ENCODE measurements around the gene MDN1.
"Not testable (repeated sequence)": the region's sequence is repeated elsewhere in the genome, so short reads cannot be mapped to it uniquely, and the experiment has no call there.

MDN1 gene

GRCh38 chr6:89644864-89645263 lies 174.7 kb downstream of the MDN1 start:
- DNase-seq, result no peak

GRCh38 chr6:89643406-89643805 lies 176.2 kb downstream of the MDN1 start:
- no peak for DNase-seq

- no peak for DNase-seq
Observed at GRCh38 chr6:89642956-89643355, 176.6 kb downstream of the MDN1 start.

GRCh38 chr6:89641581-89641980 lies 178.0 kb downstream of the MDN1 start:
- DNase-seq, result not testable (repeated sequence)

GRCh38 chr6:89640804-89641203 lies 178.8 kb downstream of the MDN1 start:
- no peak for DNase-seq

- peak; percentile 96 for DNase-seq
Observed at GRCh38 chr6:89638320-89639195, 181.0 kb downstream of the MDN1 start, which contains the start of gene LYRM2. LYRM2 (minus strand) TSS chr6:89638747; CDS start chr6:89638716, 31 bp downstream.

- DNase-seq, result no peak
Observed at GRCh38 chr6:89637960-89638319, 181.7 kb downstream of the MDN1 start.

GRCh38 chr6:89636412-89636811 lies 183.2 kb downstream of the MDN1 start:
- not testable (repeated sequence) for DNase-seq

- no peak for DNase-seq
Observed at GRCh38 chr6:89630488-89630887, 189.1 kb downstream of the MDN1 start.

- no peak for DNase-seq
Observed at GRCh38 chr6:89623749-89624148, 195.8 kb downstream of the MDN1 start.

GRCh38 chr6:89619567-89619966 lies 200.0 kb downstream of the MDN1 start:
- DNase-seq, result no peak

GRCh38 chr6:89618026-89618425 lies 201.6 kb downstream of the MDN1 start:
- DNase-seq, result no peak

GRCh38 chr6:89616531-89616930 lies 203.1 kb downstream of the MDN1 start:
- DNase-seq, result no peak

GRCh38 chr6:89615882-89616281 lies 203.7 kb downstream of the MDN1 start:
- no peak for DNase-seq

- DNase-seq, result no peak
Observed at GRCh38 chr6:89613790-89614189, 205.8 kb downstream of the MDN1 start.

GRCh38 chr6:89612121-89612520 lies 207.5 kb downstream of the MDN1 start:
- DNase-seq, result no peak

- DNase-seq, result no peak
Observed at GRCh38 chr6:89611666-89612065, 207.9 kb downstream of the MDN1 start.

- DNase-seq, result peak; percentile 74
Observed at GRCh38 chr6:89610149-89610642, 209.4 kb downstream of the MDN1 start.

- no peak for DNase-seq
Observed at GRCh38 chr6:89605861-89606260, 213.7 kb downstream of the MDN1 start.

GRCh38 chr6:89604653-89605052 lies 214.9 kb downstream of the MDN1 start:
- DNase-seq, result no peak

- no peak for DNase-seq
Observed at GRCh38 chr6:89602166-89602565, 217.4 kb downstream of the MDN1 start.

- DNase-seq, result no peak
Observed at GRCh38 chr6:89599727-89600126, 219.9 kb downstream of the MDN1 start.

- no peak for DNase-seq
Observed at GRCh38 chr6:89597988-89598387, 221.6 kb downstream of the MDN1 start.

GRCh38 chr6:89597372-89597771 lies 222.2 kb downstream of the MDN1 start:
- no peak for DNase-seq

- no peak for DNase-seq
Observed at GRCh38 chr6:89596484-89596883, 223.1 kb downstream of the MDN1 start.

Measured in islet precursor cell (in vitro differentiated cells).